LNCaP clone FGC (cell line): ENCODE measurements around the gene MPPED2.

Experiments used
- DNase-seq: peaks from one replicate; pipeline ENCODE4 v3.0.0-alpha.2; 2011; ENCODE audit warnings: low read depth
- H3K4me3 ChIP-seq: 2 replicates; pipeline ENCODE4 v1.5.1; 2011; ENCODE audit warnings: mild to moderate bottlenecking, low read depth, low read length, control low read depth
- CTCF ChIP-seq: IDR thresholded peaks from 2 replicates; pipeline ENCODE4 v1.5.1; 2012; ENCODE audit warnings: mild to moderate bottlenecking; ENCODE audit not compliant: control insufficient read depth, insufficient read depth; ENCODE audit errors: extremely low read depth

MPPED2 gene

GRCh38 chr11:30420233-30420787 lies 165.8 kb downstream of the MPPED2 start:
- TF ChIP-seq CTCF = no peak
- H3K4me3 ChIP-seq = no peak overlapping the region
- DNase-seq = no peak

GRCh38 chr11:30414806-30415205 lies 171.3 kb downstream of the MPPED2 start:
- no peak for TF ChIP-seq CTCF
- DNase-seq = no peak
- H3K4me3 ChIP-seq = no peak overlapping the region

GRCh38 chr11:30414244-30414643 lies 171.9 kb downstream of the MPPED2 start:
- no peak for DNase-seq
- no peak overlapping the region for H3K4me3 ChIP-seq
- no peak for TF ChIP-seq CTCF

DNA sequence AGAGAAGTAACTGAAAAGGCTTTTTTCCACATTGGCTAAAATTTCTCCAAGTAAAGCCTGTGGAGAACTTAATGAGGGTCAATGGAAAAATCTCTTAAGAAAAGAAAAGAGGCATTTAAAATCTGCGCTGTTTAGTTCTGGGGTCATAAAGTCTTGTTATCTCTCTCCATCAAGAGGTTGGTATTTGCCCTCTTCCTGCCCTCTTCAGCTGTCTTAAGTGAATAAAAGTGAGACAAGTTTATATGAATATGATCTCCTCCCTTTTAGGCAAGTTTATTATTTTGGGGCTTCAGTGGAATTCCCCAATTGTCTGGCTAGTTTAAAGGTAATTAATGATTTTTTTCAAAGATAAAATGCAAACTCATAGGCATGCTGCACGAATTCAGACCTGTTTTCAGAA lies 173.6 kb downstream of the MPPED2 start:
- H3K4me3 ChIP-seq = no peak overlapping the region
- TF ChIP-seq CTCF = no peak
- no peak for DNase-seq

DNA sequence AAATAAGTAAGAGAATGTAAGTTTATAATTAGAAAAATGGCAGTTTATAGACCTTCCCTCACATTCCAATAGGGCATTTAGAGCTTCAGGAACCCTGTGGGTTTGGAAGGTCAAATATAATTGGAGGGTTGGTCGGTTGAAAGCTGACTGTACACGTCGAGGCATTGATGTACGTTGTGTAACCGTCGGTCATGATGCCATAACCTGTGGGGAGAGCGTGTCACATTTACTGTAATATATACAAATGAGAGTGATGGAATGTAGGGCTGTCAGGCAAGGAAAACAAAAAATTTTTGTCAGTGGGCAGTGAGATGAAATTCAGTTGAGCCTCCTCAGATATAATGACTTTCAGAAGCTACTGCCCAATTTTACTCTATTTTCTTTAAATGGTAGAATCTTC lies 174.8 kb downstream of the MPPED2 start:
- no peak overlapping the region for H3K4me3 ChIP-seq
- TF ChIP-seq CTCF = no peak

DNA sequence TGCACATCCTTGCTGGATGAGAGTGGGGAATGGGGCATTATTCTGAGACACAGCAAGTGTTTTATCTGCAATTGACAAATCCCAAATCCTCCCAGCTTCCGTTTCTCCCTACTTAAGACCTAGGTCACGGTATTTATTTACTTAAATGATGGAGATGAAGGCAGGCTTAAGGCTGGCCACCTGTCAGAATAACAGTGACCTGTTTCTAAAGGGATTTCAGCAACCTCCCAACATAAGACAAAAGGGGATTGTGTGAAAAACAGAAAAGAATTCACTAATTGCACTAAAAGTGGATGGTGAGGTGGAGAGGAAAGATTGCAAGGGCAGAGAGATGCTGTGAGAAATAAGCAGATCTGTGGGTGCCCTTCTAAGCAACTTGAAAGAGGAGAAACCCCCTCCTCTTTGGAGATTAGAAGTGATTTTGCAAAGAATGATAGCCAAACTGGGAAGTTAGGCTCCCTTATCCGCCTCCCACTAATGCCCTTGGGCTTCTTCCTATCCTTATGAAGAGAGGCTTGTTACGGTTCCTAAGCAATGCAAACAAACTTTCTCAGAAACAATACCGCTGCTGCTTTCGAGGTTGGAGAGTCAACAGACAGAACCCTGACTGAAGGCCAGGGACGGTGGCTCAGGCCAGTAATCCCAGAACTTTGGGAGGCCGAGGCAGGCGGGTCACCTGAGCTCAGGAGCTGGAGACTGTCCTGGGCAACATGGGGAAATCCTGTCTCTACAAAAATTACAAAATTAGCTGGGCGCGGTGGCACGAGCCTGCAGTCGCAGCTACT lies 179.0 kb downstream of the MPPED2 start:
- no peak overlapping the region for H3K4me3 ChIP-seq
- TF ChIP-seq CTCF = no peak
- DNase-seq = no peak

More for the DNA sequence above, 174.8 kb downstream of the MPPED2 start:
- no peak for DNase-seq
